Activated CD4-positive, alpha-beta T cell treated with anti-CD3 and anti-CD28 coated beads, Interleukin-2, amount 10 ng/mL, durations not matched to agents 7 days and 5 days (primary cell): Measurements from ENCODE around the gene KRTAP2-3. TPM values are rescaled to one million over a fixed set of nuclear protein-coding genes. Genes with fewer than 3 reads are reported as not detected.
"Not testable (repeated sequence)": the region's sequence is repeated elsewhere in the genome, so short reads cannot be mapped to it uniquely, and the experiment has no call there.

ENCODE experiments used
- CTCF ChIA-PET: fragments of 350-600 bp; sonication (Branson Sonifier 250); formaldehyde crosslinking; loops from one replicate; lab custom pipeline; 2021; ENCODE audit warnings: antibody characterized with exemption; lab: Charles Lee
- POLR2A ChIA-PET: fragments of 350-600 bp; sonication (Branson Sonifier 250); formaldehyde crosslinking; loops from one replicate; lab custom pipeline; 2021; ENCODE audit warnings: antibody characterized with exemption; lab: Charles Lee
- DNase-seq: peaks from one replicate; pipeline ENCODE4 v3.0.0-alpha.2; 2020
- H3K27ac Mint-ChIP-seq: one replicate; pipeline ENCODE4 v1.8.0; 2021; ENCODE audit warnings: mild to moderate bottlenecking, moderate library complexity, mixed read lengths
- H3K27me3 Mint-ChIP-seq: one replicate; pipeline ENCODE4 v1.8.0; 2021; ENCODE audit warnings: mixed read lengths
- H3K36me3 Mint-ChIP-seq: one replicate; pipeline ENCODE4 v1.8.0; 2021; ENCODE audit warnings: low read depth, mixed read lengths
- H3K4me1 Mint-ChIP-seq: one replicate; pipeline ENCODE4 v1.8.0; 2021; ENCODE audit warnings: mixed read lengths
- H3K4me3 Mint-ChIP-seq: one replicate; pipeline ENCODE4 v1.8.0; 2021; ENCODE audit warnings: mild to moderate bottlenecking, moderate library complexity, mixed read lengths
- H3K9me3 Mint-ChIP-seq: one replicate; pipeline ENCODE4 v1.8.0; 2021; ENCODE audit warnings: mixed read lengths
- total RNA-seq, 2 experiments: library from RNA; stranded (reverse); gene quantifications; one replicate each; pipeline ENCODE4 v1.2.3, GENCODE V29; 2021

The KRTAP2-3 gene
- total RNA-seq, 2 experiments from 2014 or later = not detected

- H3K4me3 Mint-ChIP-seq, H3K9me3 Mint-ChIP-seq, H3K27ac Mint-ChIP-seq, CTCF ChIA-PET, H3K4me1 Mint-ChIP-seq, H3K36me3 Mint-ChIP-seq, DNase-seq, POLR2A ChIA-PET: not testable (repeated sequence)
- peaks cover 16% of the 10 kb centered on the region for H3K27me3 Mint-ChIP-seq
These were observed 18.9 kb downstream of the KRTAP2-3 start, which contains the start of gene KRTAP1-1 for GRCh38 chr17:41040783-41041571. TSS of gene KRTAP1-1 (minus strand) at chr17:41041450. CDS start at chr17:41041397, 53 bp downstream.

- Mint-ChIP-seq H3K4me1 (no peaks in the 10 kb centered on the region), H3K9me3 (no peaks in the 10 kb centered on the region), H3K27me3 (peaks cover 11% of the 10 kb centered on the region), H3K27ac (no peak overlapping the region), H3K4me3 (no peak overlapping the region), H3K36me3 (no peaks in the 10 kb centered on the region)
- POLR2A ChIA-PET = no interaction called here
- no peak for DNase-seq
- CTCF ChIA-PET = no interaction called here
These were observed 22.0 kb downstream of the KRTAP2-3 start for GRCh38 chr17:41037853-41038350.

GRCh38 chr17:41034346-41034935, 25.5 kb downstream of the KRTAP2-3 start, which contains the start of gene KRTAP1-3:
TSS of gene KRTAP1-3 (minus strand) at chr17:41034874. CDS start at chr17:41034821, 53 bp downstream.
- POLR2A ChIA-PET, DNase-seq, CTCF ChIA-PET, H3K9me3 Mint-ChIP-seq, H3K4me1 Mint-ChIP-seq, H3K4me3 Mint-ChIP-seq, H3K36me3 Mint-ChIP-seq, H3K27ac Mint-ChIP-seq: not testable (repeated sequence)
- peaks cover 14% of the 10 kb centered on the region for H3K27me3 Mint-ChIP-seq

GRCh38 chr17:41029633-41030245, 30.2 kb downstream of the KRTAP2-3 start, which contains the start of gene KRTAP1-4:
TSS of gene KRTAP1-4 (minus strand) at chr17:41030195. CDS start at chr17:41030078, 117 bp downstream.
- Mint-ChIP-seq H3K4me3 (no peak within 1 kb of the TSS), H3K9me3 (no peaks in the 10 kb centered on the region), H3K27me3 (peaks cover 19% of the 10 kb centered on the region), H3K27ac (no peak within 1 kb of the TSS), H3K4me1 (no peaks in the 10 kb centered on the region), H3K36me3 (no peaks in the 10 kb centered on the region)
- ChIA-PET POLR2A (no interaction called here), CTCF (interaction anchor here (1.0 to 1.3 kb wide), 2 partner anchors 10 to 13 kb away, joined by 3 read pairs; no protein-coding TSS in a partner anchor)
- DNase-seq = no peak

DNA sequence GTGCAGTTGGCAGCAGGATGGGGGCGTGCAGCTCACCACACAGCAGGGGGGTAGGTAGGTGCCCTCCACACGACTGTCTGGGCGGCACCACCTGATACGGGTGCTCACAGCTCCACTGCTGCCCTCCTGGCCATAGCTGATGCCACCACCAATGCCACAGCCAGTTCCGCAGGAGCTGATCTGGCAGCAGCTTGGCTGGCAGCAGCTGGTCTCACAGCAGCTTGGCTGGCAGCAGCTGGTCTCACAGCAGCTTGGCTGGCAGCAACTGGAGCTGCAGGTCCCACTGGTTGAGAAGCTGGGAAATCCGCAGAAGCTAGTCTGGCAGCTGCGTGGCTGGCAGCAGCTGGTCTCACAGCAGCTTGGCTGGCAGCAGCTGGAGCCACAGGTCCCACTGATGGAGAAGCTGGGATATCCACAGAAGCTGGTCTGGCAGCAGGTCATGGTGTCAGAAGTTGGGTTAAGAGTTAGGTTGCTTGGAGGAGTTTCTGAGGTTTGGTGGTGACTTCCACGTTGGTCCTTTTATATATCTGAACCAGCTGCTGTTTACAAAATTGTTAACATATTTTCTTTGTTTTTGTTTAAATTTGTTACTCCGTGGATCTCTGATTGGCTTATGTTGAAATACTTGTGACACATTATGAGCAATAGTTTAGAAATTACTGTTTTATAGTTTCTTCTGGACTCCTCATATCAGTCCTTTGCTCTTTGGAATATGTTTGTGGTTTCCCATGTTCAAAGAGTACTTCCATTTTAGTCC, 33.0 kb downstream of the KRTAP2-3 start, which contains the start of gene KRTAP1-5:
Gene KRTAP1-5, minus strand, starts transcription at position 494 of the 757 bp plus-strand sequence. Its CDS starts 53 bp downstream, at position 441.
- no peak for DNase-seq
- Mint-ChIP-seq H3K4me1 (no peaks in the 10 kb centered on the region), H3K4me3 (no peak within 1 kb of the TSS), H3K27ac (no peak within 1 kb of the TSS), H3K36me3 (no peaks in the 10 kb centered on the region), H3K27me3 (peaks cover 20% of the 10 kb centered on the region), H3K9me3 (no peaks in the 10 kb centered on the region)
- CTCF ChIA-PET = no interaction called here
- POLR2A ChIA-PET = no interaction called here

- no peak overlapping the region for H3K27ac Mint-ChIP-seq
- peaks cover 18% of the 10 kb centered on the region for H3K27me3 Mint-ChIP-seq
- H3K36me3 Mint-ChIP-seq = no peaks in the 10 kb centered on the region
- H3K9me3 Mint-ChIP-seq = no peaks in the 10 kb centered on the region
- POLR2A ChIA-PET = no interaction called here
- DNase-seq = no peak
- no peak overlapping the region for H3K4me3 Mint-ChIP-seq
- H3K4me1 Mint-ChIP-seq = no peaks in the 10 kb centered on the region
- CTCF ChIA-PET = no interaction called here
These were observed 35.2 kb downstream of the KRTAP2-3 start for GRCh38 chr17:41024697-41025096.

GRCh38 chr17:41020336-41020735, 39.6 kb downstream of the KRTAP2-3 start:
- CTCF ChIA-PET = interaction anchor here (0.7 to 1.3 kb wide), 2 partner anchors 9 to 529 kb away, joined by 3 read pairs; no protein-coding TSS in a partner anchor
- Mint-ChIP-seq H3K36me3 (no peaks in the 10 kb centered on the region), H3K4me3 (no peak overlapping the region), H3K9me3 (no peaks in the 10 kb centered on the region), H3K4me1 (no peaks in the 10 kb centered on the region), H3K27ac (no peak overlapping the region), H3K27me3 (peaks cover 11% of the 10 kb centered on the region)
- POLR2A ChIA-PET = no interaction called here
- DNase-seq = no peak

GRCh38 chr17:41019415-41019814, 40.5 kb downstream of the KRTAP2-3 start:
- CTCF ChIA-PET = interaction anchor here (0.6 to 1.3 kb wide), 3 partner anchors 10 to 530 kb away, joined by 3 read pairs; no protein-coding TSS in a partner anchor
- H3K4me3 Mint-ChIP-seq = no peak overlapping the region
- no peak overlapping the region for H3K27ac Mint-ChIP-seq
- no peaks in the 10 kb centered on the region for H3K4me1 Mint-ChIP-seq
- H3K9me3 Mint-ChIP-seq = no peaks in the 10 kb centered on the region
- DNase-seq = no peak
- peaks cover 15% of the 10 kb centered on the region for H3K27me3 Mint-ChIP-seq
- POLR2A ChIA-PET = no interaction called here
- no peaks in the 10 kb centered on the region for H3K36me3 Mint-ChIP-seq

- no peak for DNase-seq
- Mint-ChIP-seq H3K4me1 (no peaks in the 10 kb centered on the region), H3K4me3 (no peak overlapping the region), H3K9me3 (no peaks in the 10 kb centered on the region), H3K36me3 (no peaks in the 10 kb centered on the region), H3K27ac (no peak overlapping the region), H3K27me3 (peaks cover 12% of the 10 kb centered on the region)
- POLR2A ChIA-PET = no interaction called here
- CTCF ChIA-PET = interaction anchor here (1.2 kb wide), 1 partner anchor 9 kb away, joined by 5 read pairs; no protein-coding TSS in a partner anchor
These were observed 41.4 kb downstream of the KRTAP2-3 start for GRCh38 chr17:41018541-41018940.

DNA sequence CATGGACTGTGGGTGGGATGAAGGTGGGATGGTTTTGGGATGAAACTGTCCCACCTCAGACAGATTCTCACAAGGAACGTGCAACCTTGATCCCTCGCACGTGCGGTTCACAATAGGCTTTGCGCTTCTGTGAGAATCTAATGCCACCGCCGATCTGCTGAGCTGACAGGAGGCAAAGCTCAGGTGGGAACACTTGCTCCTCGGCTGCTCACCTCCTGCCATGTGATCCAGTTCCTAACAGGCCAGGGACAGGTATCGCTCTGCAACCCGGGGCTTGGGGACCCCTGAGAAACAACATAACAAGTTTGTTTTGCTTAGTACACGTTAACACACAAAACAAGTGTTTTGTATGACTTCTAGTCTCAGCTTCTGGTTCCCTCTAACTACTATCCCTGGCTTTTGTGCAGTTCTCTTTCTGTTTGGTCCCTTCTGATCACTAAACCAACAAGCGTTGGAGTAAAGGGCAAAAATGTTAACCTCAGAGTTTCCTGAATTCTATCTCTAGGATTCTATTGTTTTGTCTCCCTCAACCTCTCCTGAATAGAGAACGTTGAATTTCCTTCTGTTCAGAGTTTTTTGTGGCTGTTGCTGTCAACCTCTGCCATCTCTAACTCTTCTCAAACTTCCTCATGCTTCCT, 43.2 kb downstream of the KRTAP2-3 start:
- CTCF ChIA-PET = interaction anchor here (1.2 kb wide), 1 partner anchor 13 kb away, joined by 3 read pairs; the partner anchor contains the start of gene KRTAP1-4
- no peaks in the 10 kb centered on the region for H3K36me3 Mint-ChIP-seq
- POLR2A ChIA-PET = no interaction called here
- no peaks in the 10 kb centered on the region for H3K9me3 Mint-ChIP-seq
- no peak overlapping the region for H3K4me3 Mint-ChIP-seq
- no peaks in the 10 kb centered on the region for H3K4me1 Mint-ChIP-seq
- peaks cover 14% of the 10 kb centered on the region for H3K27me3 Mint-ChIP-seq
- no peak overlapping the region for H3K27ac Mint-ChIP-seq
- no peak for DNase-seq

- Mint-ChIP-seq H3K4me1 (no peaks in the 10 kb centered on the region), H3K27ac (no peak overlapping the region), H3K4me3 (no peak overlapping the region), H3K36me3 (no peaks in the 10 kb centered on the region), H3K27me3 (peaks cover 10% of the 10 kb centered on the region), H3K9me3 (no peaks in the 10 kb centered on the region)
- CTCF ChIA-PET = no interaction called here
- DNase-seq = no peak
- POLR2A ChIA-PET = no interaction called here
These were observed 44.5 kb downstream of the KRTAP2-3 start for GRCh38 chr17:41015454-41015853.
